GM04503 (cell line): ENCODE results near the gene TSKS.
"Not testable (repeated sequence)": the region's sequence is repeated elsewhere in the genome, so short reads cannot be mapped to it uniquely, and the experiment has no call there.

Experiments
- DNase-seq: peaks from one replicate; pipeline ENCODE4 v3.0.0-alpha.2; 2012; ENCODE audit warnings: low read depth

Gene TSKS

DNA sequence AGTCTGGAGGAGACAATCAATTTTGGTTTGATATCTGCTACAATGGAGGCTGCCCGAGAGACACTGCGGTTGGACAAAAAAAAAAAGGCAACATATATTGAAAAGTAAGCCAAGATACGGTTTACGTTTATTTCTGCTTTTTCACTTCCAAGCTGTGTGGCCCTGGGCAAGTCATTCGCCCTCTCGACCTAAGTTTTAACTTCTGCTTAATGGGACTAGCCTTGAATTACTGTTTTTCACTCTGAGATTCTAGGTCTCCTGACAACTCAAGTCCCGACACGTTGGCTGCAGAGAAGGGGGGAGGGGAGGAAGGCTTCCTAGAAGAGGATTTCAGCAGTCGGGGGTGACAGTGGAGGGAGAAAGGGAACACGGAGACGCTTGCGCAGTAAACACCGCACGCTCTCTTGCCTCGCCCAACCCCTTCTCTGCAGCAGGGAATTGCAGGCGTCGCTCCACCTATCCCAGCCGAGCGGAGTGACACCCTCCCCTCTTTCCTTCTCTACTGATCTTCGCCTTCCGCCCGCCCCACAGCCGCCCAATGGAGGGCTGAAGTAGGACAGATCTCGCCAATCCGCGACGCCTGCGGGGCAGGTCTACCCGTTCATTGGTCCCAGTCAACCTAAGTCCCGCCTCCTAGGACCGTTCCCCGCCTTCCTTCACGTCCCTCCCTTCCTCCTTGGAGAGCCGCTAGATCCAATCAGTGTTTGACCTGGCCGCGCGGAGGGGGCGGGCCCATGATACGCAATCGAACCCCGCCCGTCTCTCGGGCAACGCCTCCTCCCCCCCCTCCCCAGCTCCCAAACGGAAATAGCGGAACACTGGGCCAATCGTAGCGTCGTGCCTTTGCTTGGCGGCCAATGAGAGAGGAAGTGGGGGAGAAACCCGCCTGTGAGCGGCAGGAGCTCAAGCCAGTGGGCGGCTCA, 3.2 kb upstream of the TSKS start:
- peak; percentile 99 for DNase-seq

DNA sequence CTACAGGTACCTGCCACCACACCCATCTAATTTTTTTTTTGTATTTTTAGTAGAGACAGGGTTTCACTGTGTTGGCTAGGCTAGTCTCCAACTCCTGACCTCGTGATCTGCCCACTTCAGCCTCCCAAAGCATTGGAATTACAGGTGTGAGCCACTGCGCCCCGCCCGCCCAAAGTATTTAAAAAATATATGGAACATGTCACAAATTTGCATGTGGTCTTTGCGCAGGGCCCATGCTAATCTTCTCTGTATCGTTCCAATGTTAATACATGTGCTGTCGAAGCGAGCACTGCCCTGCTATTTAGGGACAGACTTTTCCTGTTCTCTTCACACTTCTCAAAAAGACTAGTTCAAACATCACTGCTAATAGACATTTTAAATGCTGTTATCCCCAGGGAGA, 1.2 kb upstream of the TSKS start:
- no peak for DNase-seq

DNA sequence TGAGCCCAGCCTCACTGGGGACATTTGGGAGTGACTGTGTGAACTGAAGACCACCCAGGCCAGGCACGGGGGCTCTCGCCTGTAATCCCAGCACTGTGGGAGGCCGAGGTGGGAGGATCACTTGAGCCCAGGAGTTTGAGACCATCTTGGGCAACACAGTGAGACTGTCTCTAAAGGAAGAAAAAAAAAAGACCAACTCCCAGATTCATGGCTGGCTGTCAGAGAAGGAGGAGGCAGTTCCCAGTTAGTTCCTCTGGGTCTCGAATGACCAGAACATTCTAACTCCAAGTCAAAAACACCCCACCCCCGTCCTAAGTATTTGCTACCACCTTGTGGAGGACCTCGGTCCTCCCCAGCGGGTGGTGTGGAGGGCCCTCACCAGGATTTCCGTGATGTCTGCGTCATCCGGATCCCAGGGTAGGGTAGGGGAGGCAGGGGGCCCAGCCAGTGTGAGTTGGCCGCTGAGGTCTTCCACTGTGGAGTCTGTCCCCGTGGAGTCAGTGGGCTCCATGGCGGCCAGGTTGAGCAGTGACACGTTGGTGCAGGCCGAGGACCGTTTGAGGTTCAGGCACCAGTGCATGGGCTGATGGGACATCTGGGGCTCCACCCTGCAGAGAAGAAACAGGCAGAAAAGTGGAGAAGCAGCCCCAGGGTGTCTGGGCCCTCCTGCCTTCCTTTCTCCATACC, 1.3 kb downstream of the TSKS start:
- peak; percentile 45 for DNase-seq

DNA sequence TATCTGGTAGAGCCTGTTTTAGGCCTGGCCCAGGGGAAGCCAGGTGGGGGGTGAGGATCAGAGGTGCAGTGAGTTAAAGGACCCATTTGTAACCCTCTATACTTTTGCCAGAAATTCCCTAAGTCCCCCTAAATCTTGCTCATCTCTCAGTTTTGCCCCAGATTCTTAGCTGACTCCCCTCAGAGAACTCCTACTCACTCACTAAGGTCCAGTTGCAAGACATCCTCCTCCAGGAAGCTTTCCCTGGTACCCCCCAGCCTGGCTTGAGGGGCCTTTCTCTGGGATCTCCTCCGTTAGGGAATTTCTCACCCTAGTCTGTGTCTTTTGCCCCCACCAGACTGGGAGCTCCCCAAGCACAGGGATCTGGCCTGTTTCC, 1.9 kb downstream of the TSKS start:
- DNase-seq = no peak

- DNase-seq = peak; percentile 32
These were observed 4.8 kb downstream of the TSKS start for GRCh38 chr19:49758292-49758691.

DNA sequence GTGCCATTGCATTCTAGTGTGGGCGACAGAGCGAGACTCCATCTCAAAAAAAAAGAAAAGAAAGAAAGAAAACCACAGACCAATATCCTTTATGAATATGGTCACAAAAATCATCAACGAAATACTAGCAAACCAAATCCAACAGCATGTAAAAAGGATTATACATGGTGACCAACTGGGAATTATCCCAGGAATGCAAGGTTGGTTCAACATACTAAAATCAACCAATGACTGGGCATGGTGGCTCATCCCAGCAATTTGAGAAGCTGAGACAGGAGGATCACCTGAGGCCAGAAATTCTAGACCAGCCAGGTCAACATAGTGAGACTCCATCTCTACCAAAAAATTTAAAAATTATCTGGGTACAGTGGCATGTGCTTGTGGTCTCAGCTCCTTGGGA, 7.2 kb downstream of the TSKS start:
- no peak for DNase-seq

GRCh38 chr19:49752701-49753100, 10.4 kb downstream of the TSKS start:
- no peak for DNase-seq

DNA sequence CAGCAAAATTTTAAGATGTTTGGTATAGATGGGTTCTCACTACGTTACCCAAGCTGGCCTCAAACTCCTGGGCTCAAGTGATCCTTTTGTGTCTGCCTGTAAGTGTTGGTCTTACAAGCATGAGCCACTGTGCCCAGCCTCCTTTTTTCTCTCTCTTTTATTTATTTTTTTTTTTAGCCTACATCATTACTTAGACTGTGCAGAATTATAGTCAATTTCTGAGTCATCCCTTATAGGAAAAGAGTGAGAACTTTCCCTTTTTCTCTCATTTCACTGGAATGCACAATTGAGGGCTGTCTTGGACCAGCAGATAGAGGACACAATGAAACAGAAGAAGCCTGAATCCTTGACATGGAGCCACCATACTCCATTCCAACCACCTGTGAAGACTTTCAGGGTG, 13.3 kb downstream of the TSKS start:
- no peak for DNase-seq

DNA sequence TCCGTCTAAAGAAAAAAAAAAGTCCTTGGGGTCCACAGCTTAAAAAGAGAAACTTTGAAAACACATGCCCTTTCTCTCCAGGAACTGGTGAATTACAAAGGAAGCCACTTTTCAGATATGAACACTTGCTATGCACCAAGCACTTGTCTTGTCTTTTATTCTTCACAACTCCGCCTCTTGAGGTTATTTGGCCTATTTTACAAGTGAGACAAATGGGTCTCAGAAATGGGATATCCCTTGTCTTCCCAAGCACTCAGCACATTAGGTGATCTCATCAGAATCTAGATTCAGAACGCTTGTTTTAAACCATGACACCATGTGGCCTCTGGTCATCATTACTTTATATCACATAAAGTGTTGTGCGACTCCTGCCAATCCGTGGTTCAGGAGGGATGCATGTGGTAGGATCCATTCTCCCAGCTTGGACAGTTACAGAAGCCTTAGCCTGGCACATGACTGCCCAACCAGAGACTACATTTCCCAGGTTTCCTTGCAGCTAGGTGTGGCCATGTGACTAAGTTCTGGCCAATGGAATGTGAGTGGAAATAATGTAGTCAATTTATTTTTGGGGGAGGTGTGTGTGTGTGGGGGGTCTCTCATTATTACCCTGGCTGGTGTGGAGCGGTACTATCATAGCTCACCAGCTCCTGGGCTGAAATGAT, 13.9 kb downstream of the TSKS start:
- no peak for DNase-seq

GRCh38 chr19:49746206-49746958, 16.7 kb downstream of the TSKS start:
- DNase-seq = no peak

DNA sequence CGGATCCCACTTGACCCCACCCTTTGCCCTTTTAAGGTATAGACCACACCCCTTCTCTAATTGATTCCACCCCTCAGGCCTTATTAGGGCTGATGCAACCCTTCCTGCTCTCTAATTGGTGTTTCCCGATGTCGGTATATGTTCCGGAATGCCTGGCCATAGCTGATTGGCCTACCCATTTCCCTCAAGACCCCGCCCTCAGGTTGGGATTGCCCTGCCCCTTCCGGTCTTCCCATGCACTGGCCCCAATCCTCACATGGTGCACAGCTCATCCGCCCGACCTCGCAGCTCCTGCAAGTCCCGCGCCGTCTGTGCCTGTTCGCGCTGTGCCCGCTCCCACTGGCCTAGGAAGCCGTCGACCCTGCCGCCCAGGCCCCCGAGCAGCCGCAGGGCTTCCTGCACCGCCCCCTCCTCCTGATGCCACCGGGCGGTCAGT, 18.1 kb downstream of the TSKS start:
- DNase-seq = no peak

- no peak for DNase-seq
These were observed 21.8 kb downstream of the TSKS start for GRCh38 chr19:49741210-49741844.

DNA sequence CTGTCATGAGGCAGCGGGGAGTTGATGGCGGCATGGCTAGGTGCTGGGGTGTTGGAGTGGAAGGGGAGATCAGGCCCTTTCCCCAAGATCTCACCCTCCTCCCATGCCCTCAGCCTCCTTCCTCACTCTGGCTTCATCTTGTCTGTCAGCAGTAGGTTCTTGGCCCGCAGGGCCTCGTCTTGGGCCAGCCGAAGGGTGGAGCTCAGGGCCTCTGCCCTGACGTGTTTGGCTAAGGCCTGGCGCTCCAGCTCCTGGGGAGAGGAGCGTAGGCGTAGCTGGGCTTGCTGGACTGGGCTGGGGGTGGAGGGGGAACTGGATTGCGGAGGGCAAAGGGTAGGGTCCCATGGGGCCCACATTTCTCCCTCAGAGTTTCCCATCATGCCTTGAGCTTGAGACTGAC, 23.2 kb downstream of the TSKS start:
- no peak for DNase-seq

- DNase-seq = no peak
These were observed 24.0 kb downstream of the TSKS start for GRCh38 chr19:49739098-49739497.

- DNase-seq = no peak
These were observed 24.8 kb downstream of the TSKS start for GRCh38 chr19:49738268-49738667.

DNA sequence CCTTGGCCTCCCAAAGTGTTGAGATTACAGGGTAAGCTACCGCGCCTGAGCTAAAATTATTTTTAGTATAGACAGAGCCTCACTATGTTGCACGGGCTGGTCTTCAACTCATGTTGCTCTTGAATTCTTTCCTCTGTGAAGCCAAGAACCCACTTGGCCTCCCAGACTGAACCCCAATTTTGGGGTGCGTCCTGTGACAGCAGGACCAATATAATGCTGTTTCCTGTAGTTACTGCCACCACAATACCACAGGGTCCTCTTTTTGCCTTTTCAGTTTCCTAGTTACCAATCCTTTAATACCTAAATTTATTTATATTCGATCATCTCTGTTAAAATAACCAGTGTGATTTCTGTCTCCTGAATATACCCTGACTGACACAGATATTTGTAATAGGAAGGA, 32.9 kb downstream of the TSKS start:
- DNase-seq = no peak

DNA sequence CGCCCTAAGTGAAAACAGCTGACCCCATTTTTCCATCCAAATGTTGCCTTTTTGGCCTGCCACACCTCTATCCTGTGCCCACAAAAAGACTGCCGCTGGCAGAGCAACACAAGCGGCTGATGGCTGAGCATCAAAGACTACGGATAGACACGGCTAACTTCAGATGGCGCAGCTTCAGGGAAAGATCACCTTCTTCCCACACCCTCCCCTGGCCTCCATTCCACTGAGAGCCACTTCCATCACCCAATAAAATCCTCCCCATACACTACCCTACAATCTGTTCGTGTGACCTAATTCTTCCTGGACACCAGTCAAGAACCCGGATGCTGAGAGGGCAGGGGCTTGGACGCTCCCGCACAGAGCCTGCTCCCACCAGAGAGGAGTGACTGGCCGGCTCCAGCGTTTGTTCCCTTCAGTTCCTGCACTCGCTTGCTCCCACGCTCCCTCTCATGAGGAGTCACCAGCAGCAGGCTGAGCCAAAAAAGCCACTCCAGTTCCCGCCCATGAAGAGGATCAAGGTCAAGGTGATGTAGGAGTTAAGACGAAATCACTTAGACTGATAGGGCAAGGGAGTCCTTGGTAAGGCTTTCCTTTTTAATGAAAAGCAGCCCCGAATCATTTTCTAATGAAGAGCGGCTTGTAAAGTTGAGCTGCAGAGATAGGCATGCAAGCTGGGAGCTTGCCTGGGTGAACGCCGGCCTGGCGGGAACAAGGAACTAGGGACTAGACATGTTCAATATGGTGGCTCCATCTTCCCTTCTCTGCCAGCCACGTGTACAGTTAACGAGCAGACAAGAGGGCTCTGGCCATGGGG, 35.7 kb downstream of the TSKS start:
- no peak for DNase-seq

DNA sequence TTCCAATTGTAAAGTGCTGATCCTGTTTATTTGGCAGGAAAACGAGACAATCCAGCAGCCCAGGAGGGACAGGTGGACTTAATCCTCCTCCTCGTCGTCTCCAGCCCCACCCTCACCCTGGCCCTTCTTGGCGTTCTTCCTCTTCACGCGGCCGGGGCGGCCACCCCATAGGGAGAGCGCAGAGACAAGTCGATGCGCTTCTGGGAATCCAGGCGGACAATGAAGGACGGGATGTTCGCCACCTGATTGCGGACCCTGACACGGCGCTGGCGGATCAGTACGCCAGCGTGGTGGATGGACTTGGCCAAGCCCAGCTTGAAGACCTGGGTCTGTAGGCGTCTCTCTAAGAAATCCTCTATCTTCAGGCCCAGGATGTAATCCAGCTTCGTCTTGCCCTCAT, 43.7 kb downstream of the TSKS start:
- DNase-seq = not testable (repeated sequence)

DNA sequence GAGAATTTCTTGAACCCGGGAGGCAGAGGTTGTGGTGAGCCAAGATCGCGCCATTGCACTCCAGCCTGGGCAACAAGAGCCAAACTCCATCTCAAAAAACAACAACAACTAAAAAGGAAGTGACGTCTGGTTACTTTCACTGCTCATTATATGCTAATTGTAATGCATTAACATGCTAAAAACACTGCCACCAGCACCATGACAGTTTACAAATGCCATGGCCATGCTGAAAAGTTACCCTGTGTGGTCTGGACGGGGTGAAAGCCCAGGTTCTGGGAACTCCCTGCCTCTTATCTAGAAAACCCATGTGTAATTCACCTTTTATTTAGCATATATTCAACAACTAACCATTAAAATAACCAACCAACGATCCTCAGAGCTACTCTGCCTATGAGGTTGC, 44.1 kb downstream of the TSKS start:
- no peak for DNase-seq

GRCh38 chr19:49718511-49718910, 44.6 kb downstream of the TSKS start:
- DNase-seq = no peak

- no peak for DNase-seq
These were observed 47.0 kb downstream of the TSKS start for GRCh38 chr19:49716154-49716553.
